OCI-LY7 (cell line): ENCODE results near the gene MRPL20.

Source experiments
- EZH2phosphoT487 ChIP-seq: fragments of 200-600 bp; sonication (generic); IDR thresholded peaks from 2 replicates; pipeline ENCODE4 v1.6.1; 2018; ENCODE audit warnings: low read depth, borderline replicate concordance, mild to moderate bottlenecking, mixed run types, antibody characterized with exemption, low read length, moderate library complexity, mixed read lengths
- TF ChIP-seq, protein P1 (sequence below): fragments of 200-600 bp; sonication (generic); conservative IDR thresholded peaks from 2 replicates; pipeline ENCODE4 v1.5.1; 2014; ENCODE audit warnings: mild to moderate bottlenecking, antibody characterized with exemption, low read length, moderate library complexity, mixed read lengths

DNA sequence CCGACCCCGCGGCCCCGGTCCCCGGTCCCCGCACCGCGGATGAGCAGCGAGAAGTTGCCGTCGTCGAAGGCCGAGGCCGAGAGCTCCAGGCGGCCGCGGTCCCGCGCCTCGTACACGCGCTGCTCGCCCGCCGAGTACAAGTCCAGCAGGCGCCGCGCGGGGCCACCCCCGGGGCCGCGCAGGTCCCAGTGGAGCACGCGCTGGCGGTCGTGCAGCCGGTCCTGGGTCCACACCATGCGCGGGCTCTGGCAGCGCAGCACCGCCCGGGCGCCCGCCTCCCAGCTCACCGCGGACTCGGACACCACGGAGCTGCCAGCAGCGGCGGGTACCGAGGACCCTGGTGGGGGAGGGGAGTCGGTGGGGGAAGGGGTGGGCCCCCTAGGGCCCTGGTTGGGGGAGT is 51.7 kb downstream of the MRPL20 start:
- TF ChIP-seq, protein P1, sequence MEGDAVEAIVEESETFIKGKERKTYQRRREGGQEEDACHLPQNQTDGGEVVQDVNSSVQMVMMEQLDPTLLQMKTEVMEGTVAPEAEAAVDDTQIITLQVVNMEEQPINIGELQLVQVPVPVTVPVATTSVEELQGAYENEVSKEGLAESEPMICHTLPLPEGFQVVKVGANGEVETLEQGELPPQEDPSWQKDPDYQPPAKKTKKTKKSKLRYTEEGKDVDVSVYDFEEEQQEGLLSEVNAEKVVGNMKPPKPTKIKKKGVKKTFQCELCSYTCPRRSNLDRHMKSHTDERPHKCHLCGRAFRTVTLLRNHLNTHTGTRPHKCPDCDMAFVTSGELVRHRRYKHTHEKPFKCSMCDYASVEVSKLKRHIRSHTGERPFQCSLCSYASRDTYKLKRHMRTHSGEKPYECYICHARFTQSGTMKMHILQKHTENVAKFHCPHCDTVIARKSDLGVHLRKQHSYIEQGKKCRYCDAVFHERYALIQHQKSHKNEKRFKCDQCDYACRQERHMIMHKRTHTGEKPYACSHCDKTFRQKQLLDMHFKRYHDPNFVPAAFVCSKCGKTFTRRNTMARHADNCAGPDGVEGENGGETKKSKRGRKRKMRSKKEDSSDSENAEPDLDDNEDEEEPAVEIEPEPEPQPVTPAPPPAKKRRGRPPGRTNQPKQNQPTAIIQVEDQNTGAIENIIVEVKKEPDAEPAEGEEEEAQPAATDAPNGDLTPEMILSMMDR = no peak
- TF ChIP-seq EZH2phosphoT487 = no peak
